Left cardiac atrium (tissue), 4 donors: Measurements from ENCODE around the gene CD163L1. TPM values are rescaled to one million over a fixed set of nuclear protein-coding genes. Genes with fewer than 3 reads are reported as not detected.

Experiments
- ATAC-seq, 2 donors: fragments of 200-7000 bp; cut with Tn5 transposase; one replicate each; pipeline ENCODE4 v1.9.1; 2020; ENCODE audit warnings: mild to moderate bottlenecking in 2 of 2, moderate library complexity in 2 of 2
- DNase-seq: peaks from one replicate; pipeline ENCODE4 v3.0.0-alpha.2; 2020
- intact Hi-C, 2 donors: fragments of 100-400 bp; cut with DNase I; formaldehyde crosslinking; loops; one replicate each; pipeline versions ENCODE4 v1.14.1 to v1.15.1; 2022 to 2023
- total RNA-seq, 2 donors: library from RNA; stranded (reverse); fragmentation: NEBNext Ultra II Directional; extraction: Animal tissue kit (Norgen Biotek cat#: 25700); gene quantifications; one replicate each; pipeline ENCODE4 v1.2.1, GENCODE V29; 2021
- donor health status: DM: no; HTN: yes; CAD: no.
- donor health status: DM: no; HTN: yes; CAD: no; lungs with severe emphysema.
- donor health status: DM: yes; HTN: yes; CAD: no.
- donor health status: Dilated cardiomyopathy.

Gene CD163L1
- total RNA-seq, 2 donors from 2014 or later: 6.2 to 10.5 TPM

DNA sequence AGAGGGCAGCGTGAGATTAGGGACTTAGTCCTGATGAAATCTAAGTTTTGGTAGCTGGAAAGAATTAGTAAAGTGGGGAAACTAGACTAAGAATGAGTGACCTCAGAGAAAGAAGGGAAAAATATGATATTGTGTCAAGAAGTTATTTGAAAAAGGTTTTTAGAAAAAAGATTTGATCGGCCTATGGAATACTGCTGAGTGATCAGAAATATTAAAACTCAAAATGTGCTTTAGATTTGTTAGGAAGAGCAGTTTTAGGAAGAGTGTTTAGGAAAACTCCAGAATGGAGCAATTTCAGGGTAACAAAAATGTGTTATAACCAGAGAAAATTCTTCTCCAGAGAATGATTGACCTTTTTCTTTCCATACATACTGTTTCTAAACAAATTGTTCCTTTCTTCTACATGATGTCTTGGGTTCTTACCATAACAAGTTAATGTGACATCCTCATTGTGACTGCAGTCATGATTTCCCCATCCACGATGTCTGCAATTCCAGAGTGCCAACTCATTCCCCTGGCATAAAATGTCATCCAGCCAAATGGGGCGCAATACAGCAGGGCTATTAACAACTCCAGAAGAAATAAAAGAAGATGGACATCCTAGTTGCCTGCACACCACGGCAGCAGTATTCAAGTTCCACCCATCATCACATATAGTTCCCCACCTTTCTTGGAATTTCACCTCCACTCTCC is 11.8 kb downstream of the CD163L1 start:
- DNase-seq: no peak
- intact Hi-C loops: no loop called here
- ATAC-seq: no peak

DNA sequence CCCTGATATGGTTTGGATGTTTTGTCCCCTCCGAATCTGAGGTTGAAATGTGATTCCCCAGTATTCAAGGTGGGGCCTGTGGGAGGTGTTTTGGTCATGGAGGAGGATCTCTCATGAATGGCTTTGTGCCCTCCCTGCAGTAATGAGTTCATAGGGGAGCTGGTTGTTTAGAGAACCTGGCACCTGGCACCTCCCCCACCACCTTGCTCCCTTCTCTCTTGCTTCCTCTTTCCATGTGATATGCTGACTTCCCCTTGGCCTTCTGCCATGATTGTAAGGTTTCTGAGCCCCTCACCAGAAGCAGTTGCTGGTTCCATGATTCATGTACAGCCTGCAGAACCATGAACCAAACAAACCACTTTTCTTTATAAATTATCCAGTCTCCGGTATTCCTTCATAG is 32.6 kb downstream of the CD163L1 start:
- no peak for DNase-seq
- no peak for ATAC-seq
- intact Hi-C loops: no loop called here

DNA sequence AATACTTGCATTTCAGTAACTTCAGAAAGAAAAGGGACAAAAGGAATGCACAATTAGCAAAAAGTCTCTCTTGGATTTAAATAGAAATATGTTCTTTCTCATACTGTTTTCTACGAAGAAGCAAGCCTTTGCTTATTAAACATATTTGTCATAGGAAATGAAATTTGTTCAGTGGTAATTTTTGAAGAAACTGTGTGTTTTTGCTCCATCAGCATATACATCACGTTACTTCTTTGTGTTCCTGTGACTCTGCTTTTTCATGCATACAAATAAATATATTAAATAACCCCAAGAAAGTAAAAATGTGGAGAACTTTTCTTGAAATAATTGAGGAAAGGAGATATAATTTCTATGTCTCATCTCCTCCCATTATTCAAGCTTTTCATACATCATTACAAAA is 39.7 kb downstream of the CD163L1 start:
- intact Hi-C loops: no loop called here
- no peak for ATAC-seq

DNA sequence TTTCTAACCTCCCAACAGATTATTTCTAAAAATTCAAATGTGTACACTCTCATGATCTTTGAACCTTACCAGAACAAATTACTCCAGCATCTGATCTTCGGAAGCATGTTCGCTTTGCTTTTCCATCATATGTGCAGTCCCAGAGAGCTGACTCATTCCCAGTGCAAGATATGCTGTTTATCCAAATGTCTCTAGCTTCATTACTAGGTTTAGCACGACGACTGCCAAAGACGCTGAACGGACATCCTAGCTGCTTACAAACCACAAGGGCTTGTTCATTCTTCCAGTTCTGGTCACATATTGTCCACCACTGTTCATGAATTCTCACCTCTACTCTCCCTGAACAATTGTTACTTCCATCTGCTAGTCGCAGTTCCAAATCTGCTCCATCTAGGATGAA is 40.5 kb downstream of the CD163L1 start:
- intact Hi-C loops: no loop called here
- DNase-seq (no peak), ATAC-seq (no peak)

More for the DNA sequence above, 39.7 kb downstream of the CD163L1 start:
- DNase-seq: no peak

DNA sequence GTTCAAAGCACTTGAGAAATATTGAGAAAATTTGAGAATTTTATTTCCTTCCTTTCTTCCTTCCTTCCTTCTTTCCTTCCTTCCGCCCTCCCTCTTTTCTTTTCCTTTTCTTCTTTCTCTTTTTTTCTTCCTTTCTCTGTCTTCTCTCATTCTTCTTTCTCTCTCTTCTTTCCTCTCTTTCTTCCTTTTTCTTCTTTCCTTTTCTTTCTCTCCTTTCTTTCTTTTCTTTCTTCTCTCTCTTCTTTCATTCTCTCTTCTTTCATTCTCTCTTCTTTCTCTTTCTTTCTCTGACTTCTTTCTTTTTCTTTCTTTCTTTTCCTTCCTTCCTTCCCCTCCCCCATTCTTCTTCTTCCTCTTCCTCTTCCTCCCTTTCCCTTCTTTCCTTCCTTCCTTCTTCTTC is 44.9 kb downstream of the CD163L1 start:
- intact Hi-C loops: no loop called here
- ATAC-seq: no peak
- no peak for DNase-seq

DNA sequence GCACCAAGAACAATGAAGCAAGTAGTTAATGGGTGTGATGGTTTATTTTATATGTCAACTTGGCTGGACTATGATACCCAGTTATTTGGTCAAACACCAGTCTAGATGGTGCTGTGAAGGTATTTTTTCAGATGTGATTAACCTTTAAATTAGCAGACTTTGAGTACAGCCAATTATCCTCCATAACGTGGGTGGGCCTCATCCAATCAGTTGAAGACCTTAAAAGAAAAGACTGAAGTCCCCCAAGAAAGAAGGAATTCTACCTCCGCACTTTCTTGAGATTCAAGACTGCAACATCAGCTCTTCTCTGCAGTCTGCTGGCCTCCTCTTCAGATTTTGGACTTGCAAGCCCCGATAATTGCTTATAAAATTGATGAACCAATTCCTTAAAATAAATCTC is 47.5 kb downstream of the CD163L1 start:
- ATAC-seq: no peak
- no peak for DNase-seq
- intact Hi-C loops: no loop called here

- no peak for ATAC-seq
- DNase-seq: no peak
- intact Hi-C loops: no loop called here
Measured at GRCh38 chr12:7395950-7396349, 48.0 kb downstream of the CD163L1 start.

DNA sequence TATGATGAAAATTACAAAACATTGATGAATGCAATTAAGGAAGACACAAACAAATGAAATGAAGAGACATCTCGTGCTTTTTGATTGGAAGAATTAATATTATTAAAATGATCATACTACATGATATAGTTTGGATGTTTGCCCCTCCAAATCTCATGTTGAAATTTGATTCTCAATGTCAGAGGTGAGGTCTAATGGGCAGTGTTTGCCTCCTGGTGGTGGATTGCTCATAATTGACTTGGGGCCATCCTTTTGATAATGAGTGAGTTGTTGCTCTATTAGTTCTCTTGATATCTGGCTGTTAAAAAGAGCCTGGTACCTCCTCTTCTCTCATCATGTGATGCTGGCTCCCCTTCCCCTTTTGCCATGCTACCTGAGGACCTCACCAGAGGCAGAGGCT is 56.7 kb downstream of the CD163L1 start:
- intact Hi-C loops: no loop called here
- ATAC-seq: no peak
- no peak for DNase-seq

DNA sequence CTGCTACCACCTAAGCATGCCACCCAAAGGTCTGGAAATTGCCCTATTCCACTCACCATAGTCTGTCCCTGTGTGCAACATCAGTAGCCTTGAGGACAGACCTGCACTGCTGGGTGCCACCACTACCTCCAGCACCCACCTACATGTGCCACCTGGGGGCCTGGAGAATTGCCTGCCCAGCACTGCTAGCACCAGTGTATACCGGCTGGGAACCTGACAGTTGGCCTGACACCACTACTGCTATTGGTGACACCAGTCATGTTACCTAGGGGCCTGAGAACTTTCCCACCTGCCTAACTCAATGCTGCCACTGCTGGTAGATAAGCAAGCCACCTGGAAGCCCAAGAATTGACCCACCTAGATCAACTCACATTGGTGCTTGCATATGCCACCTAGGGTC is 60.8 kb downstream of the CD163L1 start:
- DNase-seq: no peak
- intact Hi-C loops: no loop called here
- no peak for ATAC-seq

- DNase-seq: no peak
- ATAC-seq: no peak
- intact Hi-C loops: no loop called here
Measured at GRCh38 chr12:7376196-7376595, 67.8 kb downstream of the CD163L1 start.

GRCh38 chr12:7375145-7375543 is 68.8 kb downstream of the CD163L1 start:
- DNase-seq (no peak), ATAC-seq (no peak)
- intact Hi-C loops: no loop called here

- ATAC-seq (no peak), DNase-seq (no peak)
- intact Hi-C loops: no loop called here
Measured at GRCh38 chr12:7374423-7375144, 69.4 kb downstream of the CD163L1 start.

GRCh38 chr12:7373226-7373625 is 70.7 kb downstream of the CD163L1 start:
- no peak for DNase-seq
- intact Hi-C loops: no loop called here
- no peak for ATAC-seq

DNA sequence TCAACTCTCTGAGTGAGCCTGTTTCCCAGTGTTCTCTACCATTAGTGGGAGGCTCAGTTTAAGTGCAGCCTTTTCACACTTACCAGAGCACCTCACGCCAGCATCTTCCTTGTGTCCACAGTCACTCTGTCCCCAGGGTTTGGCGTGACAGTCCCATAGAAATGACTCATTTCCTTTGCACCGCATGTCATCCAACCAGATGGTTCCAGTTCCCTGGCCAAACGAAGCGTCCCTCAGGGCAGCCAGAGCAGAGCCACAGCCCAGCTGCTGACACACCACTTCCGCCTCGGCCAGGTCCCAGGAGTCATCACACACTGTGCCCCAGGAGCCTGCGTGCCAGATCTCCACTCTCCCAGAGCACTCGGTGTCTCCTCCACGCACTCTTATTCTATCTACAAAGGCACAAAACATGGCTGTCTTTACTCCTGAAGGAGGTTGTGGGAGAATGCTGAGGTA is 74.7 kb downstream of the CD163L1 start:
- intact Hi-C loops: no loop called here
- DNase-seq (peak; percentile 44), ATAC-seq (peak; percentile 50 to 81)

GRCh38 chr12:7362734-7363133 is 81.2 kb downstream of the CD163L1 start:
- no peak for ATAC-seq
- intact Hi-C loops: no loop called here
- DNase-seq: no peak

DNA sequence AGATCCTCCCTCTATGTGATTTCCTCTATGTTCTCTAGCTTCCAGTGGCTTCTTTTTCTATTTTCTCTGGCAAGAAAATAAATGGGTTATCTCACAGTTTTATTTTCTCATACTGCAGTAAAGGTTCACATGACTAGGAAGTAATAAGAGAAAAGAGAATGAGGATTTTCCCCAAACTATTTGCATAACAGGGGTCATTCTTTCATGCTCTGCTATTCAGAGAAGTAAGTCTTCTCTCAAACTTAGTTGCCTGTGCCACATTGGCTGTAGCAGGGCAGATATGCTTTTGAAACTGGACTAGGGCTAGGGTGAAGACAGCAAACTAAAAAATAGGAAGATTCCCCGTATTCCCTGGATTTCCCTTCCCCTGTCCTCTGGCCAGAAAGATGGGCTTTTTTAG is 82.7 kb downstream of the CD163L1 start:
- DNase-seq: no peak
- intact Hi-C loops: no loop called here
- ATAC-seq: no peak

- DNase-seq (no peak), ATAC-seq (no peak)
- intact Hi-C loops: no loop called here
Measured at GRCh38 chr12:7354529-7354928, 89.4 kb downstream of the CD163L1 start.

- intact Hi-C loops: no loop called here
Measured at GRCh38 chr12:7352661-7353060, 91.3 kb downstream of the CD163L1 start.

GRCh38 chr12:7351177-7351576 is 92.8 kb downstream of the CD163L1 start:
- no peak for DNase-seq
- intact Hi-C loops: no loop called here
- ATAC-seq: no peak

More at GRCh38 chr12:7352661-7353060, 91.3 kb downstream of the CD163L1 start:
- DNase-seq (no peak), ATAC-seq (no peak)

GRCh38 chr12:7349418-7349817 is 94.5 kb downstream of the CD163L1 start:
- DNase-seq: no peak
- intact Hi-C loops: no loop called here
- no peak for ATAC-seq
